Kidney (tissue), 22 donors: Measurements from ENCODE around the gene PRSS35. TPM values are rescaled to one million over a fixed set of nuclear protein-coding genes. Genes with fewer than 3 reads are reported as not detected.
A peak's percentile ranks its signal among the peaks of the same experiment; 100 is the strongest.

Experiments used
- DNase-seq, 5 donors: peaks; one replicate each; pipeline ENCODE4 v3.0.0-alpha.2; 2013 to 2020
- FAIRE-seq: peaks from 2 replicates; lab custom pipeline; 2012; peaks lifted over from hg19 to GRCh38; lab: Jason Lieb, UNC
- H3K27ac ChIP-seq, 2 donors: one replicate each; pipeline ENCODE4 v1.7.0; 2013; ENCODE audit warnings: low read depth in 2 of 2, low read length in 2 of 2, inconsistent platforms in 1 of 2
- H3K27me3 ChIP-seq: one replicate; pipeline ENCODE4 v1.7.1; 2013; ENCODE audit warnings: low read length, inconsistent platforms; ENCODE audit not compliant: control insufficient read depth, insufficient read depth
- H3K36me3 ChIP-seq, 3 donors: one replicate each; pipeline versions ENCODE4 v1.7.0 to v1.7.1; 2013; ENCODE audit warnings: low read length in 3 of 3, control low read depth in 1 of 3, inconsistent platforms in 1 of 3; ENCODE audit not compliant: insufficient read depth in 3 of 3, control insufficient read depth in 2 of 3
- H3K4me1 ChIP-seq, 3 donors: one replicate each; pipeline versions ENCODE4 v1.7.0 to v1.7.1; 2013; ENCODE audit warnings: low read length in 3 of 3, inconsistent platforms in 1 of 3, low read depth in 1 of 3; ENCODE audit not compliant: control insufficient read depth in 2 of 3, insufficient read depth in 2 of 3
- H3K4me3 ChIP-seq, 3 donors: one replicate each; pipeline versions ENCODE4 v1.7.0 to v1.8.1; 2013; ENCODE audit warnings: low read length in 3 of 3, control low read depth in 1 of 3, inconsistent platforms in 1 of 3
- H3K9ac ChIP-seq, 3 donors: one replicate each; pipeline versions ENCODE4 v1.7.0 to v1.7.1; 2013; ENCODE audit warnings: low read length in 3 of 3, control low read depth in 1 of 3, inconsistent platforms in 1 of 3
- H3K9me3 ChIP-seq, 3 donors: one replicate each; pipeline versions ENCODE4 v1.7.0 to v1.7.1; 2013; ENCODE audit warnings: low read length in 3 of 3, control low read depth in 1 of 3, inconsistent platforms in 1 of 3; ENCODE audit not compliant: control insufficient read depth in 2 of 3, insufficient read depth in 1 of 3
- CTCF ChIP-seq: IDR thresholded peaks from 3 replicates; pipeline ENCODE4 v1.5.1; 2012; ENCODE audit warnings: mild to moderate bottlenecking, moderate library complexity, borderline replicate concordance; ENCODE audit not compliant: insufficient read depth; ENCODE audit errors: extremely low read depth
- intact Hi-C: fragments of 100-400 bp; cut with DNase I; formaldehyde crosslinking; loops from one replicate; pipeline ENCODE4 v1.11.1; 2022
- long read RNA-seq, 10 donors: library from polyadenylated mRNA in 1 of 10; unstranded in 1 of 10; transcript quantifications; one replicate each; pipeline ENCODE4 v2.0.0 and lab custom pipeline, GENCODE V29; 2021 to 2026
- polyA plus RNA-seq: library from polyadenylated mRNA; stranded (reverse); fragments of 350-450 nt; fragmentation: Illumina TruSeq; extraction: RNeasy Lipid Tissue Mini Kit (QIAGEN cat#74804); gene quantifications from one replicate; pipeline ENCODE4 v1.2.3, GENCODE V29; 2014; ENCODE audit warnings: low read depth, low replicate concordance; ENCODE audit not compliant: insufficient read depth
- total RNA-seq: library from RNA; stranded (reverse); fragmentation: NEBNext Ultra II Directional; extraction: Animal tissue kit (Norgen Biotek cat#: 25700); gene quantifications from one replicate; pipeline ENCODE4 v1.2.1, GENCODE V29; 2021
- donor health status: control.
- donor health status: control.
- donor health status: control.
- donor health status: control.
- donor health status: control.
- donor health status: DM: yes; HTN: yes; CAD: no.
- donor health status: Normal renal cell carcinoma (clear cell type).

The PRSS35 gene
- total RNA-seq (0.66 TPM), polyA plus RNA-seq (2.0 TPM)
- long read RNA-seq, donor 1, partial matches to known transcripts = 0 of 2 reads
- long read RNA-seq, donor 1, other reads (novel, unspliced or antisense) = 0 of 2 reads
- long read RNA-seq, donor 2, transcript PRSS35-201 (2 exons, 2,440 nt) = major isoform, 9 of 42 reads
- long read RNA-seq, donor 2, partial matches to known transcripts = 33 of 42 reads
- long read RNA-seq, donor 2, other reads (novel, unspliced or antisense) = 0 of 42 reads
- long read RNA-seq, donor 3, transcript PRSS35-201 (2 exons, 2,440 nt) = major isoform, 18 of 18 reads
- long read RNA-seq, donor 3, partial matches to known transcripts = 0 of 18 reads
- long read RNA-seq, donor 3, other reads (novel, unspliced or antisense) = 0 of 18 reads
- long read RNA-seq, donor 4, partial matches to known transcripts = 6 of 10 reads
- long read RNA-seq, donor 4, other reads (novel, unspliced or antisense) = 0 of 10 reads
- long read RNA-seq, donor 5, partial matches to known transcripts = 0 of 1 reads
- long read RNA-seq, donor 5, other reads (novel, unspliced or antisense) = 0 of 1 reads
- long read RNA-seq, donor 6, transcript PRSS35-201 (2 exons, 2,440 nt) = major isoform, 8 of 49 reads
- long read RNA-seq, donor 6, partial matches to known transcripts = 41 of 49 reads
- long read RNA-seq, donor 6, other reads (novel, unspliced or antisense) = 0 of 49 reads
- long read RNA-seq, donor 7, partial matches to known transcripts = 0 of 1 reads
- long read RNA-seq, donor 7, other reads (novel, unspliced or antisense) = 0 of 1 reads
- long read RNA-seq, donor 8, transcript PRSS35-201 (2 exons, 2,440 nt) = major isoform, 6 of 6 reads
- long read RNA-seq, donor 8, partial matches to known transcripts = 0 of 6 reads
- long read RNA-seq, donor 8, other reads (novel, unspliced or antisense) = 0 of 6 reads
- long read RNA-seq, donor 9, transcript PRSS35-201 (2 exons, 2,440 nt) = major isoform, 6 of 6 reads
- long read RNA-seq, donor 9, partial matches to known transcripts = 0 of 6 reads
- long read RNA-seq, donor 9, other reads (novel, unspliced or antisense) = 0 of 6 reads
- long read RNA-seq, donor 10, transcript PRSS35-201 (2 exons, 2,440 nt) = major isoform, 5 of 5 reads
- long read RNA-seq, donor 10, partial matches to known transcripts = 0 of 5 reads
- long read RNA-seq, donor 10, other reads (novel, unspliced or antisense) = 0 of 5 reads

- no peaks in the 10 kb centered on the region for H3K27me3 ChIP-seq
- H3K9ac ChIP-seq = peak within 1 kb of the TSS in 2 of 3 donors; percentile 44 to 45
- FAIRE-seq = no peak
- H3K36me3 ChIP-seq = no peaks in the 10 kb centered on the region
- no peak within 1 kb of the TSS for H3K27ac ChIP-seq
- no peaks in the 10 kb centered on the region for H3K9me3 ChIP-seq
- intact Hi-C loops = loop anchor here (5.0 kb wide), 1 partner anchor 290 kb away; no protein-coding TSS in a partner anchor
- TF ChIP-seq CTCF = peak; percentile 48
- peak within 1 kb of the TSS; percentile 48 to 58 (median 48) for H3K4me3 ChIP-seq
- DNase-seq = peak; percentile 77 to 86 (median 81)
- H3K4me1 ChIP-seq = no peaks in the 10 kb centered on the region
Observed at GRCh38 chr6:83511901-83512681, at the start of gene PRSS35. PRSS35 (plus strand) TSS chr6:83512534; CDS start chr6:83523442, 10,908 bp downstream.

- Histone ChIP-seq H3K27ac (no peak overlapping the region), H3K36me3 (no peaks in the 10 kb centered on the region), H3K4me1 (no peaks in the 10 kb centered on the region), H3K27me3 (no peaks in the 10 kb centered on the region), H3K9me3 (no peaks in the 10 kb centered on the region), H3K9ac (no peak overlapping the region), H3K4me3 (no peak overlapping the region)
- no peak for DNase-seq
- no peak for FAIRE-seq
- no peak for TF ChIP-seq CTCF
- intact Hi-C loops = no loop called here
Observed at GRCh38 chr6:83463886-83464285, 48.4 kb upstream of the PRSS35 start.

- no peak for FAIRE-seq
- H3K9ac ChIP-seq = no peak overlapping the region
Observed at GRCh38 chr6:83464381-83465140, 47.8 kb upstream of the PRSS35 start.

More at GRCh38 chr6:83464381-83465140, 47.8 kb upstream of the PRSS35 start:
- no peak for DNase-seq
- TF ChIP-seq CTCF = no peak
- Histone ChIP-seq H3K27ac (no peak overlapping the region), H3K4me1 (no peaks in the 10 kb centered on the region), H3K27me3 (no peaks in the 10 kb centered on the region), H3K36me3 (no peaks in the 10 kb centered on the region), H3K9me3 (no peaks in the 10 kb centered on the region), H3K4me3 (no peak overlapping the region)
- intact Hi-C loops = no loop called here
